ENCODE results near the gene EXOSC10. TPM values are rescaled to one million over a fixed set of nuclear protein-coding genes. Genes with fewer than 3 reads are reported as not detected.
"Not testable (repeated sequence)": the region's sequence is repeated elsewhere in the genome, so short reads cannot be mapped to it uniquely, and the experiment has no call there.

Gene EXOSC10
- total RNA-seq, 1 donor from 2014 or later = 38.7 TPM

DNA sequence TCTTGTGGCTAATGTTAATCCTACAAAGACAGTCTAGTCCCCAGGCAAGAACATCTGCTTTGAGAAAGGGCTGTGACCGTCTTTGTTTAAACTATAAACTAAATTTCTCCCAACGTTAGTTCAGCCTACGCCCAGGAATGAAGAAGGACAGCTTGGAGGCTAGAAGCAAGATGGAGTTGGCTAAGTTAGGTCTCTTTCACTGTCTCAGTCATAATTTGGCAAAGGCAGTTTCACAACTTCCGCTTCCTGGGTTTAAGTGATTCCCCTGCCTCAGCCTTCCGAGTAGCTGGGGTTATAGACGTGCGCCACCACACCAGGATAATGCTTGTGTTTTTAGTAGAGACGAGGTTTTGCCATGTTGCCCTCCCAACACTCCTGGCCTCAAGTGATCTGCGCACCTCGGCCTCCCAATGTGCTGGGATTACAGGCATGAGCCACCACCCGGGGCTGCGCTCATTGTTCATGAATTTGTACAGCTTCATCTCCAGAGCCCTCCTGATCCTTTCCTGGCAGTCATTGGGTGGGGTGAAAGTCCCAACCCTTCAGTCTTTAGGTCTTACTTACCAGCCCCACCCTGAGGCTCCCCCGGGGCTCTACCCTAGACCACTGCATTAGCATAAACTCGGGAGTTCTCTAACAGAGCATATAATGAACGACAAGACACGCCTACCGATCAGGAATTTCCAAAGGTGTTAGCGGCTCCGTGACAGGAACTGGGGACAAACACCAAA lies 47.7 kb downstream of the EXOSC10 start:
- TF ChIP-seq, protein P1, sequence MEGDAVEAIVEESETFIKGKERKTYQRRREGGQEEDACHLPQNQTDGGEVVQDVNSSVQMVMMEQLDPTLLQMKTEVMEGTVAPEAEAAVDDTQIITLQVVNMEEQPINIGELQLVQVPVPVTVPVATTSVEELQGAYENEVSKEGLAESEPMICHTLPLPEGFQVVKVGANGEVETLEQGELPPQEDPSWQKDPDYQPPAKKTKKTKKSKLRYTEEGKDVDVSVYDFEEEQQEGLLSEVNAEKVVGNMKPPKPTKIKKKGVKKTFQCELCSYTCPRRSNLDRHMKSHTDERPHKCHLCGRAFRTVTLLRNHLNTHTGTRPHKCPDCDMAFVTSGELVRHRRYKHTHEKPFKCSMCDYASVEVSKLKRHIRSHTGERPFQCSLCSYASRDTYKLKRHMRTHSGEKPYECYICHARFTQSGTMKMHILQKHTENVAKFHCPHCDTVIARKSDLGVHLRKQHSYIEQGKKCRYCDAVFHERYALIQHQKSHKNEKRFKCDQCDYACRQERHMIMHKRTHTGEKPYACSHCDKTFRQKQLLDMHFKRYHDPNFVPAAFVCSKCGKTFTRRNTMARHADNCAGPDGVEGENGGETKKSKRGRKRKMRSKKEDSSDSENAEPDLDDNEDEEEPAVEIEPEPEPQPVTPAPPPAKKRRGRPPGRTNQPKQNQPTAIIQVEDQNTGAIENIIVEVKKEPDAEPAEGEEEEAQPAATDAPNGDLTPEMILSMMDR (IDR thresholded peaks at IDR 0.05) = no peak
- no peak overlapping the region for H3K4me3 ChIP-seq
- no peaks in the 10 kb centered on the region for H3K4me1 ChIP-seq
- DNase-seq (ENCODE audit: low spot score in 2 of 2) = no peak
- no peak overlapping the region for H3K27ac ChIP-seq
- no peaks in the 10 kb centered on the region for H3K27me3 ChIP-seq
- intact Hi-C loops (cut with DNase I) = no loop called here
- no peaks in the 10 kb centered on the region for H3K9me3 ChIP-seq
- H3K36me3 ChIP-seq = peaks cover 17 to 26% of the 10 kb centered on the region in 2 donors

- H3K4me3 ChIP-seq; intact Hi-C loops (cut with DNase I); H3K27me3 ChIP-seq; H3K27ac ChIP-seq; DNase-seq (ENCODE audit: low spot score in 2 of 2); H3K4me1 ChIP-seq; H3K9me3 ChIP-seq: not testable (repeated sequence)
- H3K36me3 ChIP-seq = peaks cover 17% of the 10 kb centered on the region in 2 donors
Measured at GRCh38 chr1:11051121-11051520, 48.5 kb downstream of the EXOSC10 start.

DNA sequence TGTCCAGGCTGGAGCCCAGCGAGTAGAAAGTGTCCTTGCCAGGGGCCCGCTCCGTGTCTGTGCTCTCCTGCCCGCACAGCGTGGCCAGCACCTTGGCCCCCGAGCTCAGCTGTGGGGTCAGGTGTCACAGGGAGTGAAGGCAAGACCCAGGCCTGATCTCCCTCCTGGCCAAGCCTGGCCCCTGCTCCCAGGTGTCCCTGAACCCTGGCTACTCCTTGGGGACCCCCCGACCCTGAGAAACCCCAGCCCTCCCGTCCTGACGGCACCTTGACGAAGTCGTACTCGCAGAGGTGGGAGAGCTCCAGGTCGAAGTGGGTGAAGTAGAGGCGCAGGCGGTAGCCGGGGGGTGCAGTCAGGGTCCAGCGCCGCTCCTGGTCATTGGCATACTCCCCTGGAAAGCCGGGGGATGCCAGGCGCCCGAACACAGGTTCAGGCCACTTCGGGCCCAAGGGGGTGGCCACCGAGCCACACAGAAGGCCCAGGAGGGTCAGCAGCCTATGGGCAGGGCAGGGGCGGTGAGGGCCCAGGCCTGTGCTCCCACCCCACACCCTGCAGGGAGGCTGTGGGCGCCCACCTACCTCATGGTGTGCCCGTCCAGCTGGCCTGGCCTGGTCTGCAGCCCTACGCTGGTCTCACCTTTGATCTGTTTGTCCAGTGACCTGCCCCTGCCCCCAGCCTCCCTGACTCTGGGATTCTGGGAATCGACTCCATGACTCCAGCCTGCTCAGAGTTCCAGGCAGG lies 52.9 kb downstream of the EXOSC10 start, which contains the start of gene MASP2:
TSS of gene MASP2 (minus strand) at position 615 of the 741 bp plus-strand sequence. CDS start at position 583, 32 bp downstream.
- TF ChIP-seq, protein P1 (IDR thresholded peaks at IDR 0.05) = no peak

GRCh38 chr1:11046270-11046566 lies 53.5 kb downstream of the EXOSC10 start:
- intact Hi-C loops (cut with DNase I) = no loop called here
- no peaks in the 10 kb centered on the region for H3K36me3 ChIP-seq
- H3K4me3 ChIP-seq = no peak overlapping the region
- no peak overlapping the region for H3K27ac ChIP-seq
- DNase-seq (ENCODE audit: low spot score in 2 of 2) = no peak
- TF ChIP-seq, protein P1 (IDR thresholded peaks at IDR 0.05) = no peak
- H3K27me3 ChIP-seq = no peaks in the 10 kb centered on the region
- H3K9me3 ChIP-seq = no peaks in the 10 kb centered on the region
- no peaks in the 10 kb centered on the region for H3K4me1 ChIP-seq

More for the DNA sequence above, 52.9 kb downstream of the EXOSC10 start, which contains the start of gene MASP2:
- intact Hi-C loops (cut with DNase I) = no loop called here
- Histone ChIP-seq H3K27ac (no peak within 1 kb of the TSS), H3K36me3 (no peaks in the 10 kb centered on the region), H3K4me1 (no peaks in the 10 kb centered on the region), H3K9me3 (no peaks in the 10 kb centered on the region), H3K27me3 (no peaks in the 10 kb centered on the region), H3K4me3 (no peak within 1 kb of the TSS)
- no peak for DNase-seq (ENCODE audit: low spot score in 2 of 2)

DNA sequence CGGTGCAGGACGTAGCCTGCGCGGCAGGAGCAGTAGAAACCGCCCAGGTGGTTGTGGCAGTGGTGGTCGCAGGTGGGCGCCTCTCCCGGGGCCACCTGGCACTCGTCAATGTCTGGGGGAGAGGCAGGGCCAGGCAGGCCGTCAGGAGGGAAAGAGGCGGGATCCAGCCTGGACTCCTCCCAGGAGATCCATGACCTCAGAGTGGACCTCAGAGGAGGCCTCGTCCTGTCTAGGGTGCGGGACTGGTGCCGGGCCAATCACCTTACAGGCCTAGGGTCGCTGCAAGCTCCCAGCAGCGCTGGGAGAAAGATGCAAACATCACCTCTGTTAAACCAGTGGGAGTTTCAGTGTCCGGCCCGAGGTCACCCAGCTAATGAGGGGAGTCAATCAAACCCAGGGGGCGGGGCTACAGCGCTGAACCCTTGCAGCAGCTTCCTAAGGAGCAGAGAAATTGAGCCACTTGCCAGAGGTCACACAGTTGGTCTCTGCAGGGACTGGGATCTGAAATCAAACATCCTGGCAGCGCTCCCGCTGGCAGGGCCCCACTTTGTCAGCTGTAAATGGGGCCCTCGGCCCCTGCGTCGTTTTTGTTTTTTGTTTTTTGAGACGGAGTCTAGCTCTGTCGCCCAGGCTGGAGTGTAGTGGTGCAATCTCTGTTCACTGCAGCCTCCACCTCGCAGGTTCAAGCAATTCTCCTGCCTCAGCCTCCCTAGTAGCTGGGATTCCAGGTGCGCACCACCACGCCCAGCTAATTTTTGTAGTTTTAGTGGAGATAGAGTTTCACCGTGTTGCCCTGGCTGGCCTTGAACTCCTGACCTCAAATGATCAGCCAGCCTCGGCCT lies 54.0 kb downstream of the EXOSC10 start:
- no peak for DNase-seq (ENCODE audit: low spot score in 2 of 2)
- intact Hi-C loops (cut with DNase I) = no loop called here
- H3K9me3 ChIP-seq = no peaks in the 10 kb centered on the region
- H3K4me3 ChIP-seq = no peak overlapping the region
- no peaks in the 10 kb centered on the region for H3K36me3 ChIP-seq
- H3K27ac ChIP-seq = no peak overlapping the region
- H3K27me3 ChIP-seq = no peaks in the 10 kb centered on the region
- TF ChIP-seq, protein P1 (IDR thresholded peaks at IDR 0.05) = no peak
- no peaks in the 10 kb centered on the region for H3K4me1 ChIP-seq

Data from ascending aorta (tissue), 2 donors.